HG03342 (cell line): ENCODE data around the gene INSR.
A peak's percentile ranks its signal among the peaks of the same experiment; 100 is the strongest.

ENCODE experiments used
- ATAC-seq: cut with Tn5 transposase; IDR thresholded peaks from one replicate; pipeline ENCODE4 v1.9.1; 2021; ENCODE audit warnings: mild to moderate bottlenecking, moderate library complexity; ENCODE audit not compliant: unreplicated experiment

Gene INSR

GRCh38 chr19:7295912-7296536 is 1.8 kb upstream of the INSR start:
- no peak for ATAC-seq

- peak; percentile 40 for ATAC-seq
Measured at GRCh38 chr19:7294558-7295212, 471 bp upstream of the INSR start.

- no peak for ATAC-seq
Measured at GRCh38 chr19:7292950-7293761, 1.1 kb downstream of the INSR start.

GRCh38 chr19:7292352-7292949 is 1.8 kb downstream of the INSR start:
- no peak for ATAC-seq

GRCh38 chr19:7288977-7289376 is 5.2 kb downstream of the INSR start:
- no peak for ATAC-seq

GRCh38 chr19:7288131-7288530 is 6.1 kb downstream of the INSR start:
- ATAC-seq: no peak

- ATAC-seq: no peak
Measured at GRCh38 chr19:7287722-7288121, 6.5 kb downstream of the INSR start.

- ATAC-seq: no peak
Measured at GRCh38 chr19:7280940-7281666, 13.1 kb downstream of the INSR start.

GRCh38 chr19:7272856-7273578 is 21.2 kb downstream of the INSR start:
- ATAC-seq: peak; percentile 52

- no peak for ATAC-seq
Measured at GRCh38 chr19:7268705-7269098, 25.5 kb downstream of the INSR start.

- ATAC-seq: no peak
Measured at GRCh38 chr19:7267792-7268704, 26.2 kb downstream of the INSR start.

GRCh38 chr19:7266832-7267231 is 27.4 kb downstream of the INSR start:
- no peak for ATAC-seq

GRCh38 chr19:7265963-7266362 is 28.3 kb downstream of the INSR start:
- no peak for ATAC-seq

GRCh38 chr19:7264858-7265257 is 29.4 kb downstream of the INSR start:
- ATAC-seq: no peak

GRCh38 chr19:7263521-7263920 is 30.7 kb downstream of the INSR start:
- no peak for ATAC-seq

GRCh38 chr19:7263066-7263465 is 31.1 kb downstream of the INSR start:
- no peak for ATAC-seq

GRCh38 chr19:7262470-7262869 is 31.7 kb downstream of the INSR start:
- no peak for ATAC-seq

- no peak for ATAC-seq
Measured at GRCh38 chr19:7260161-7260560, 34.1 kb downstream of the INSR start.

- no peak for ATAC-seq
Measured at GRCh38 chr19:7258840-7259395, 35.3 kb downstream of the INSR start.
